Transverse colon (tissue), 4 donors: ENCODE measurements around the gene LCK. TPM values are rescaled to one million over a fixed set of nuclear protein-coding genes. Genes with fewer than 3 reads are reported as not detected.

Source experiments
- DNase-seq: peaks from one replicate; pipeline ENCODE4 v3.0.0-alpha.2; 2019
- H3K27ac ChIP-seq, 4 donors: fragments of 200-600 bp; sonication (generic); 2 replicates each; pipeline ENCODE4 v1.5.1; 2016 to 2018; ENCODE audit warnings: inconsistent platforms in 4 of 4
- H3K27me3 ChIP-seq: fragments of 200-600 bp; sonication (generic); 2 replicates; pipeline ENCODE4 v1.5.1; 2017; ENCODE audit warnings: inconsistent platforms
- H3K36me3 ChIP-seq, 4 donors: fragments of 200-600 bp; sonication (generic); 2 replicates each; pipeline ENCODE4 v1.5.1; 2017 to 2019; ENCODE audit warnings: inconsistent platforms in 4 of 4
- H3K4me1 ChIP-seq, 4 donors: fragments of 200-600 bp; sonication (generic); 2 replicates each; pipeline ENCODE4 v1.5.1; 2017 to 2020; ENCODE audit warnings: inconsistent platforms in 4 of 4
- H3K4me3 ChIP-seq, 4 donors: fragments of 200-600 bp; sonication (generic); 1 replicate in 1 of 4; 2 replicates in 3 of 4; pipeline versions ENCODE4 v1.5.1 to v1.6.1; 2017 to 2019; ENCODE audit warnings: inconsistent platforms in 4 of 4
- H3K9me3 ChIP-seq, 2 donors: fragments of 200-600 bp; sonication (generic); 2 replicates each; pipeline ENCODE4 v1.5.1; 2017 to 2019; ENCODE audit warnings: inconsistent platforms in 2 of 2
- CTCF ChIP-seq, 5 experiments: fragments of 200-600 bp in 3 of 5; fragments of 450-650 bp in 2 of 5; sonication (generic) in 3 of 5; IDR thresholded peaks; 1 replicate in 2 of 5; 2 replicates in 3 of 5; pipeline ENCODE4 v1.5.1; 2016 to 2017; ENCODE audit warnings: antibody characterized with exemption in 5 of 5, inconsistent platforms in 3 of 5, mild to moderate bottlenecking in 2 of 5, moderate library complexity in 1 of 5
- EP300 ChIP-seq: sonication (generic); formaldehyde crosslinking; IDR thresholded peaks from one replicate; pipeline ENCODE4 v1.6.1; 2017; ENCODE audit warnings: antibody characterized with exemption, low read depth
- POLR2A ChIP-seq: fragments of 450-650 bp; IDR thresholded peaks from one replicate; pipeline ENCODE4 v1.6.1; 2016; ENCODE audit warnings: antibody characterized with exemption, mild to moderate bottlenecking, moderate library complexity
- POLR2AphosphoS5 ChIP-seq, 3 donors: sonication (generic); formaldehyde crosslinking; IDR thresholded peaks; one replicate each; pipeline ENCODE4 v1.6.1; 2016; ENCODE audit warnings: antibody characterized with exemption in 3 of 3
- whole genome bisulfite sequencing, 2 donors: methylation state at CpG; one replicate each; pipeline ENCODE4 v1.1.5; 2018; ENCODE audit warnings: low coverage in 1 of 2; 5-methylcytosine and 5-hydroxymethylcytosine counted together
- in situ Hi-C, 4 donors: fragments of 200-750 bp; cut with MboI; loops; one replicate each; pipeline versions ENCODE4 v1.15.0 to v1.15.1; 2017; ENCODE audit warnings: low sequenced_read_pairs in 3 of 4, low pct_ligation_motif_present in 1 of 4, low pct_unique_long_range_greater_than_20kb in 1 of 4
- intact Hi-C: fragments of 100-400 bp; cut with DNase I; formaldehyde crosslinking; loops from one replicate; pipeline ENCODE4 v1.15.1; 2023; ENCODE audit warnings: low total_unique reads
- total RNA-seq, 4 donors: library from RNA; depleted of rRNA; stranded (reverse); fragments of >200 nt; gene quantifications; one replicate each; pipeline ENCODE4 v1.1.0, GENCODE V29; 2016

LCK gene
- total RNA-seq, 4 donors from 2014 or later, result 4.5 to 12.3 (median 8.7) TPM; not detected in 1

GRCh38 chr1:32231843-32232432, 19.1 kb upstream of the LCK start:
- WGBS, 2 donors, result 81% methylated on average over 5 of the region's 5 CpGs; no CpG with 5 or more reads in 1 of the 2 donors
- in situ Hi-C loops, result no loop called here
- H3K4me3 ChIP-seq, result no peak overlapping the region
- peaks cover 0 to 48% (median 23%) of the 10 kb centered on the region in 4 donors for H3K36me3 ChIP-seq
- no peaks in the 10 kb centered on the region for H3K4me1 ChIP-seq
- DNase-seq, result no peak
- intact Hi-C loops, result no loop called here
- no peak overlapping the region for H3K27ac ChIP-seq
- TF ChIP-seq CTCF (IDR thresholded peaks at IDR 0.05) (no peak), POLR2AphosphoS5 (IDR thresholded peaks at IDR 0.05) (no peak), POLR2A (no peak), EP300 (no peak)
- no peaks in the 10 kb centered on the region for H3K27me3 ChIP-seq
- no peaks in the 10 kb centered on the region for H3K9me3 ChIP-seq

GRCh38 chr1:32232558-32233304, 18.3 kb upstream of the LCK start:
- H3K36me3 ChIP-seq, result peaks cover 0 to 43% (median 22%) of the 10 kb centered on the region in 4 donors
- WGBS, 2 donors, result 88 to 89% methylated on average over 7 to 8 of the region's 8 CpGs
- DNase-seq, result no peak
- H3K9me3 ChIP-seq, result no peaks in the 10 kb centered on the region
- H3K27ac ChIP-seq, result no peak overlapping the region
- H3K4me3 ChIP-seq, result no peak overlapping the region
- no peaks in the 10 kb centered on the region for H3K4me1 ChIP-seq
- in situ Hi-C loops (no loop called here), intact Hi-C loops (no loop called here)
- no peaks in the 10 kb centered on the region for H3K27me3 ChIP-seq
- TF ChIP-seq CTCF (IDR thresholded peaks at IDR 0.05), result no peak
- TF ChIP-seq POLR2A, result no peak
- TF ChIP-seq EP300, result no peak
- TF ChIP-seq POLR2AphosphoS5 (IDR thresholded peaks at IDR 0.05), result no peak

- no peak overlapping the region for H3K4me3 ChIP-seq
- 75 to 100% methylated on average over 2 to 7 of the region's 7 CpGs for WGBS, 2 donors
- TF ChIP-seq POLR2AphosphoS5 (IDR thresholded peaks at IDR 0.05) (no peak), EP300 (no peak), CTCF (IDR thresholded peaks at IDR 0.05) (no peak), POLR2A (no peak)
- no peak overlapping the region for H3K27ac ChIP-seq
- H3K36me3 ChIP-seq, result peaks cover 0 to 24% (median 12%) of the 10 kb centered on the region in 4 donors
- no peaks in the 10 kb centered on the region for H3K27me3 ChIP-seq
- H3K4me1 ChIP-seq, result peaks cover 0 to 2% (median 1%) of the 10 kb centered on the region in 4 donors
- intact Hi-C loops (no loop called here), in situ Hi-C loops (no loop called here)
- no peaks in the 10 kb centered on the region for H3K9me3 ChIP-seq
- DNase-seq, result no peak
Observed at GRCh38 chr1:32234792-32235191, 16.3 kb upstream of the LCK start.

- in situ Hi-C loops, result no loop called here
- Histone ChIP-seq H3K36me3 (no peaks in the 10 kb centered on the region), H3K27me3 (no peaks in the 10 kb centered on the region), H3K4me3 (peak overlapping the region in 1 of 4 donors; percentile 60), H3K9me3 (no peaks in the 10 kb centered on the region), H3K4me1 (peaks cover 4 to 26% (median 15%) of the 10 kb centered on the region in 4 donors), H3K27ac (peak overlapping the region; percentile 80 to 94 (median 86))
- 33 to 42% methylated on average over 4 of the region's 4 CpGs for WGBS, 2 donors
- TF ChIP-seq POLR2AphosphoS5 (IDR thresholded peaks at IDR 0.05), result no peak
- no peak for TF ChIP-seq EP300
- no peak for TF ChIP-seq CTCF (IDR thresholded peaks at IDR 0.05)
- TF ChIP-seq POLR2A, result no peak
- DNase-seq, result peak; percentile 27
- intact Hi-C loops, result no loop called here
Observed at GRCh38 chr1:32239337-32239736, 11.7 kb upstream of the LCK start.
